Raji (cell line): ENCODE data around the gene TRAF3.

Experiments
- POLR2A ChIP-seq: IDR thresholded peaks from 2 replicates; pipeline ENCODE4 v1.6.1; 2011; ENCODE audit warnings: low read depth, low read length, control low read depth; ENCODE audit not compliant: insufficient read depth

The TRAF3 gene

DNA sequence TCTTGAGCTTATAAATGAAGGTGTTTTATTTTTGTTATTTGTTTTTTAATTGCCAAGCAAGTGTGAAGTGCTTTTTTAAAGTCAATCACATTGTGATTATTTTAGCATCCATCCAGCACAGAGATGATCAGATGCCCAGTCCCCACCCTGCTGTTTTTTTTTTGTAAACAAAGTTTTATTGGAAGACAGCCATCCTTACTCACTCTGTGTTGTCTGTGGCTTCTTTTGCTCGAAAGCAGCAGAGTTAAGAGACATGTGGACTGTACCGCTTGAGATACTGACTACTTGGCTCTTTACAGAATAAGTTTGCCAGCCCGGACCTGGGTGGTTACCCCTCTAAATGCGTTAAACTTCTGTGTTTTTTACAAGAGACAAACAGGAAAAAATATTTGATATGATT is 114.3 kb downstream of the TRAF3 start:
- no peak for TF ChIP-seq POLR2A

- TF ChIP-seq POLR2A, result no peak
Observed at GRCh38 chr14:102892651-102893050, 115.4 kb downstream of the TRAF3 start.

DNA sequence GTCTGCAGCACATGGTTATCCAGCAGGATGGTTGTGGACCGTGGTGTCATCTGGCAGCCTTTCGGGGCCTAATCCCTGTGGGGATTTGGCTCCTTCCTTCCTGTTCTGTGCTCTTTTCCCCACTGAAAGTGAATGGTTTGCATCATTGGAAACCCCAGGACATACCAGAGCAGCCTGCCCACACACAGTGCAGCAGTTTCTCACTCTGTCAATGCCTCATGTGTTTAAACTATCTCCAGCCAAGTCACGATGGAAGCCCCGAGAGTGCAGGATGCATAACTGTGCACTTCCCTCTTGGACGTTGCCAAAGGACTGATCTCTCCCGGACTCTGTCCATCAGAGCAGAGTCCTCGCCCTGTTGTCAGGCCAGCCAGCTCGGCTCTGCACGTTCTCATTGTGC is 116.2 kb downstream of the TRAF3 start:
- TF ChIP-seq POLR2A, result no peak

DNA sequence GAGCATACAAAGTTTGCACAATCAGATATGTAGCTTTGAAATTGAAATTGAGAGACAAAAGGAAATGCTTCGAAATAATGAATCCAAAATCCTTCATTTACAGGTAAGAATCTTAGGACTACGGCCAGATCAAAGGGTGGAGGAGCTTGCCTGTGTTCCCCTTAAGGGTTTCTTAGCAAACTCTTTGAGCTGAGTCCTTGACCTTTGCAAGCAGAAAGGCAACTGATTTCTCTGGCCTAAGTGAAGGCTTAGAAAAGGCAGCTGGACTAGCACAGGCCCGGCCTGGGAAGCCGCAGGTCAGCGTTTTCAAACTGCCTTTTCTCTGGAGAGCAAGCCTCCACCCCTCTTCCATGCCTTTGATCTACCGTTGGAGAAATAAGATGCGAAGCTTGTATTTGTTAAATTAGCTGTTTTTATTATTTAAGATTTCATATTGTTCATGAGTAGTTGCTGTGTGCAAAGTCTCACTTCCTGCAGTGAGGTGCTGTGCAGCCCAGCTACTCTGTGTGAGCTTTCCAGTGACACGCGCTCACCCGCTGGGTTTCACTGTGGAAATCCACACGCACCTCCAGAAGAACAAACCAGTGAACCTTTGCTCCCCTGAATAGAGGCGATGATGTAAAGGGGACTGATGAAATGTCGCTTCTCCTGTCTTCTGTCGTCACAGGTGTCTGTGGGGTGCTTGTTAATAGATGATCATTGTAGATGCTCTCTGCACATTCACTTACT is 120.2 kb downstream of the TRAF3 start:
- TF ChIP-seq POLR2A, result no peak

GRCh38 chr14:102898298-102898697 is 121.0 kb downstream of the TRAF3 start:
- TF ChIP-seq POLR2A, result no peak

GRCh38 chr14:102898776-102899515 is 121.7 kb downstream of the TRAF3 start:
- TF ChIP-seq POLR2A, result no peak

GRCh38 chr14:102899516-102899900 is 122.3 kb downstream of the TRAF3 start:
- no peak for TF ChIP-seq POLR2A

DNA sequence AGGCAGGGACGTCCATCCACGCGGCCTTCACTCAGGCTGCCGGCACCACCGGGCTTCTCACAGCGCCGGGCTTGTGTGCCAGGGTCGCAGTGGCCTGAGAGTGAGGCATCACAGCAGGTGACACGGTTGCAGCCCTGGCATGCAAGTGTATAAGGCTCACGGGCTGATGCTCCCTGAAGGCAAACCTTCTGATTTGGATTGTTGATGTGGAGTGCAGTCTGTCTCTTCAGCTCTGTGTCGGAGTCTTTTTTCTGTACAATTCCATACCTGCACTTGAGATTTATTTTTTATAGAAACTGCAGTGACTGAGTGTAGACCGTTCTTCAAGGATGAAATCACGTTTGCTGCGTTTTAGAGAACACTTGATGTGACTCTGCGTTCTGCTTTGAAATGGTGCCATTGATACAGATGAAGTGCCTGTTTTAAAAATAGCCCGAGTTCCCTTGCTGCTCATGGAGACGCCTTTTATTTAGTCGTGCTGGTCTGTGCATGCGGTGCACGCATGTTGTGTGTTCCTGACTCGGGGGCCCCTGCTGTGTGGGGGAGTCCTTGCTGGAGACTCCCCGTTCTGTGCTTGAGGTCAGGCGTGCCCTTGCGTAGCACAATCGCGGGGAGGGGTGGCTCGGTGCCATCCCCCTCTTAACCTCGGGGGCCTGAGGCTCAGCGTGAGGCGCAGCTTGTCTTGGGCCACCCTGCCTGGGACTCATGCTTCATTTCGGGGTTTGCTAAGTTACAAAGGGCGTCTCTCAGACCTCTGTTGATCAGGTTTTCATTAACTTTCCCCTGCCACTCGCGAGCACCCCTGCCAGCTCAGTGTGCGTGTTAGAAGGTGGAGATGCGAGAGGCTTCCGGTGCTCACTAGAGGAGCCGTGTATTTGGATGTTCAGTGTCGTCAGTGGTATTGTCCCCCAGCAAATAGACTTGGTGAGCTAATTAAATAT is 123.7 kb downstream of the TRAF3 start:
- no peak for TF ChIP-seq POLR2A

DNA sequence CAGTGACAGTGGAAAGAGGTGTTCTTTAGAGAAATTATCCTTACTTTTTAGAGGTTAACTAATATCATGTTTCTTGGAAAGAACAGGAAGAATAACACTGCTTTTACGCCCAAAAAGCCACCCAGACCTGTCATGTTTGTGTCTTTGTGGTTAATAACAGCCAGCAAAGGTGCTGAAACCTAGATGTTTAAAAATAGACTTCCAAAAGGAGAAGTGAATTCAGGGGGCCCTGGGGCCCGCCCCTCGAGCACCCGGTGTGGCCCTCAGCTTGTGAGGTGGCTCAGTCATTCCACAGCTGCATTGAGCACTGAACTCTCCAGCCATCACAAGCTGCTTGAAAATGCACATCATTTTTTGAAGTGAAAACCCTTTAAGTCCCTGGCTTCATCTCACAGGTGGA is 124.4 kb downstream of the TRAF3 start:
- no peak for TF ChIP-seq POLR2A

GRCh38 chr14:102902086-102902485 is 124.8 kb downstream of the TRAF3 start:
- TF ChIP-seq POLR2A, result no peak

GRCh38 chr14:102902523-102903247 is 125.4 kb downstream of the TRAF3 start:
- TF ChIP-seq POLR2A, result no peak

GRCh38 chr14:102903248-102903888 is 126.1 kb downstream of the TRAF3 start:
- no peak for TF ChIP-seq POLR2A

DNA sequence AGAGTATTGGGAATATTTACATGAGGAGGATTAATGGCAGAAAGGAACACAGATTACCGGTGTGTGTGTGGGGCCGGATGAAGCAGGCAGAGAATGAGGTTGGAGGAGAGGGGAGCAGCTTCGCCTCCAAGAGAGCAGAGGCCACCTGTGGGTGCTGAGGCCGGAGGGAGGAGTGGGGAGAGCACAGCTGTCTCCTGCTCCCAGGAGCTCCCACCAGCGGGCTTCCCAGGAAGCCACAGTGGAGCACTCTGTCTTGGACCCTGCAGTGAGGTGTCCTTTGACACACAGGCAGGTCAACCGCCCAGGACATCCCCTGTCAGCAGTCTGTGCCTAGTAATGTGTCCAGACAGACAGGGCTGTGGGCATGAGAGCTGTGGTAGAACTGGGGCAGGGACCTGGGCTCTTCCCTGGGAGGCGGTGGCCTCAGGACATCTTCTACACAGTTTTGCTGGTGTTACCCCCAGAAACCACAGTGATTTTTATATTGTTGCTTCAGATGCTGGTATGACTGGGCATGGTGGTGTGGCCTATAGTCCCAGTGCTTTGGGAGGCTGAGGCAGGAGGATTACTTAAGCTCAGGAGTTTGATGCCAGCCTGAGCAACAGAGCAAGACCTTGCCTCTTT is 126.8 kb downstream of the TRAF3 start:
- no peak for TF ChIP-seq POLR2A
